ENCODE measurements around the gene KCNQ2.

Gene KCNQ2

GRCh38 chr20:63413323-63413722, 59.1 kb downstream of the KCNQ2 start:
- DNase-seq = no peak

- DNase-seq = no peak
Observed at GRCh38 chr20:63412889-63413288, 59.6 kb downstream of the KCNQ2 start.

GRCh38 chr20:63411898-63412631, 60.4 kb downstream of the KCNQ2 start:
- no peak for DNase-seq

- DNase-seq = no peak
Observed at GRCh38 chr20:63411151-63411897, 61.1 kb downstream of the KCNQ2 start.

GRCh38 chr20:63409834-63410435, 62.5 kb downstream of the KCNQ2 start:
- DNase-seq = no peak

GRCh38 chr20:63409066-63409833, 63.2 kb downstream of the KCNQ2 start:
- no peak for DNase-seq

GRCh38 chr20:63408684-63409046, 63.8 kb downstream of the KCNQ2 start:
- no peak for DNase-seq

- no peak for DNase-seq
Observed at GRCh38 chr20:63407928-63408683, 64.3 kb downstream of the KCNQ2 start.

GRCh38 chr20:63406617-63407245, 65.7 kb downstream of the KCNQ2 start:
- no peak for DNase-seq

GRCh38 chr20:63406011-63406410, 66.4 kb downstream of the KCNQ2 start:
- no peak for DNase-seq

GRCh38 chr20:63405102-63405730, 67.2 kb downstream of the KCNQ2 start:
- no peak for DNase-seq

- no peak for DNase-seq
Observed at GRCh38 chr20:63404129-63405085, 68.0 kb downstream of the KCNQ2 start.

GRCh38 chr20:63403403-63404105, 68.9 kb downstream of the KCNQ2 start:
- no peak for DNase-seq

GRCh38 chr20:63402860-63403220, 69.6 kb downstream of the KCNQ2 start:
- no peak for DNase-seq

- no peak for DNase-seq
Observed at GRCh38 chr20:63402181-63402859, 70.1 kb downstream of the KCNQ2 start.

GRCh38 chr20:63401384-63402110, 70.9 kb downstream of the KCNQ2 start:
- no peak for DNase-seq

GRCh38 chr20:63400486-63401210, 71.8 kb downstream of the KCNQ2 start:
- DNase-seq = no peak
